ENCODE data around the gene OR2D3. TPM values are rescaled to one million over a fixed set of nuclear protein-coding genes. Genes with fewer than 3 reads are reported as not detected.
"Not testable (repeated sequence)": the region's sequence is repeated elsewhere in the genome, so short reads cannot be mapped to it uniquely, and the experiment has no call there.

The OR2D3 gene
- polyA plus RNA-seq, 2 of the 4 experiments (the other 2 are of a cell fraction) = not detected

GRCh38 chr11:6941970-6942369 lies 21.2 kb downstream of the OR2D3 start:
- no peaks in the 10 kb centered on the region for H3K4me1 ChIP-seq
- ChIA-PET CTCF (no interaction called here), POLR2A (no interaction called here)
- no peak overlapping the region for H3K27ac ChIP-seq
- ATAC-seq (no peak), DNase-seq (ENCODE audit: low read depth in 1 of 2, low spot score in 1 of 2) (no peak), FAIRE-seq (no peak)
- no peaks in the 10 kb centered on the region for H3K9me3 ChIP-seq
- H3K4me2 ChIP-seq = no peak overlapping the region
- no peak overlapping the region for H3K4me3 ChIP-seq
- TF ChIP-seq CBX8 (IDR thresholded peaks at IDR 0.05) = no peak
- no peak for TF ChIP-seq HMGXB4 (CRISPR knock-in tag; IDR thresholded peaks at IDR 0.05; ENCODE audit: borderline replicate concordance)
- TF ChIP-seq HOXA7 (CRISPR knock-in tag; IDR thresholded peaks at IDR 0.05) = no peak
- TF ChIP-seq CHD2 (IDR thresholded peaks at IDR 0.05; ENCODE audit: low read length, partially characterized antibody) = no peak
- no peak for TF ChIP-seq FOSB (CRISPR knock-in tag; IDR thresholded peaks at IDR 0.05)

- ATAC-seq (no peak), FAIRE-seq (no peak), DNase-seq (ENCODE audit: low read depth in 1 of 2, low spot score in 1 of 2) (no peak)
- H3K4me3 ChIP-seq = no peak overlapping the region
- TF ChIP-seq E2F6 (IDR thresholded peaks at IDR 0.05; ENCODE audit: borderline replicate concordance, low read depth) = no peak
- no peak for TF ChIP-seq ZFP36 (IDR thresholded peaks at IDR 0.05; ENCODE audit: borderline replicate concordance, partially characterized antibody)
- TF ChIP-seq BHLHE40 (IDR thresholded peaks at IDR 0.05; ENCODE audit: low read depth, low read length) = no peak
- no peak for TF ChIP-seq RAD21 (conservative IDR thresholded peaks at IDR 0.05 in 1 of 2, IDR thresholded peaks at IDR 0.05 in 1 of 2)
- no peak for TF ChIP-seq CHD4 (IDR thresholded peaks at IDR 0.05; ENCODE audit: borderline replicate concordance)
- no peak for TF ChIP-seq MAZ (IDR thresholded peaks at IDR 0.05; ENCODE audit: borderline replicate concordance, low read depth, low read length)
- ChIA-PET POLR2A (no interaction called here), CTCF (no interaction called here)
- no peaks in the 10 kb centered on the region for H3K9me3 ChIP-seq
- no peak overlapping the region for H3K27ac ChIP-seq
- no peaks in the 10 kb centered on the region for H3K4me1 ChIP-seq
- 52% methylated on average over 3 of the region's 3 CpGs for WGBS (ENCODE audit: missing lambda C conversion rate)
- no peak overlapping the region for H3K4me2 ChIP-seq
These were observed 22.3 kb downstream of the OR2D3 start for GRCh38 chr11:6943131-6943530.

- H3K9me3 ChIP-seq; H3K4me1 ChIP-seq; FAIRE-seq; H3K4me2 ChIP-seq; POLR2A ChIA-PET; H3K4me3 ChIP-seq; H3K27ac ChIP-seq; DNase-seq (ENCODE audit: low read depth in 1 of 2, low spot score in 1 of 2); ATAC-seq: not testable (repeated sequence)
- CTCF ChIA-PET = interaction anchor here (0.7 kb wide), 1 partner anchor 668 kb away, joined by 3 read pairs; no protein-coding TSS in a partner anchor
- WGBS (ENCODE audit: missing lambda C conversion rate) = 38% methylated on average over 4 of the region's 10 CpGs
These were observed 33.4 kb downstream of the OR2D3 start for GRCh38 chr11:6954248-6954647.

- no peak for TF ChIP-seq HDAC2 (IDR thresholded peaks at IDR 0.05)
- no peak for TF ChIP-seq USF2 (IDR thresholded peaks at IDR 0.05)
- TF ChIP-seq RFX5 (IDR thresholded peaks at IDR 0.05) = no peak
- TF ChIP-seq, protein P1, sequence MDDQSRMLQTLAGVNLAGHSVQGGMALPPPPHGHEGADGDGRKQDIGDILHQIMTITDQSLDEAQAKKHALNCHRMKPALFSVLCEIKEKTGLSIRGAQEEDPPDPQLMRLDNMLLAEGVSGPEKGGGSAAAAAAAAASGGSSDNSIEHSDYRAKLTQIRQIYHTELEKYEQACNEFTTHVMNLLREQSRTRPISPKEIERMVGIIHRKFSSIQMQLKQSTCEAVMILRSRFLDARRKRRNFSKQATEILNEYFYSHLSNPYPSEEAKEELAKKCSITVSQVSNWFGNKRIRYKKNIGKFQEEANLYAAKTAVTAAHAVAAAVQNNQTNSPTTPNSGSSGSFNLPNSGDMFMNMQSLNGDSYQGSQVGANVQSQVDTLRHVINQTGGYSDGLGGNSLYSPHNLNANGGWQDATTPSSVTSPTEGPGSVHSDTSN (IDR thresholded peaks at IDR 0.05) = no peak
- no peak for TF ChIP-seq RAD21 (conservative IDR thresholded peaks at IDR 0.05 in 1 of 2, IDR thresholded peaks at IDR 0.05 in 1 of 2)
- TF ChIP-seq HMGXB4 (CRISPR knock-in tag; IDR thresholded peaks at IDR 0.05; ENCODE audit: borderline replicate concordance) = no peak
- ATAC-seq = no peak
- H3K4me1 ChIP-seq = no peaks in the 10 kb centered on the region
- ChIA-PET CTCF (no interaction called here), POLR2A (no interaction called here)
- no peak for FAIRE-seq
- no peak overlapping the region for H3K27ac ChIP-seq
- H3K9me3 ChIP-seq = no peaks in the 10 kb centered on the region
- H3K4me3 ChIP-seq = no peak overlapping the region
- no peak overlapping the region for H3K4me2 ChIP-seq
- DNase-seq (ENCODE audit: low read depth in 1 of 2, low spot score in 1 of 2) = no peak
These were observed 41.3 kb downstream of the OR2D3 start for GRCh38 chr11:6962141-6962540.

Measured in A549 (cell line).